K562 (cell line): Measurements from ENCODE around the gene TTC16. TPM values are rescaled to one million over a fixed set of nuclear protein-coding genes. Genes with fewer than 3 reads are reported as not detected.
A peak's percentile ranks its signal among the peaks of the same experiment; 100 is the strongest.

Experiments used
- CEBPG ChIP-seq, 3 experiments: fragments of 200-800 bp in 1 of 3; sonication (Bioruptor generic) in 1 of 3; sonication (generic) in 1 of 3; formaldehyde crosslinking in 1 of 3; IDR thresholded peaks in 2 of 3; conservative IDR thresholded peaks in 1 of 3; 2 replicates each; pipeline versions ENCODE4 v1.6.1 to v1.8.0; 2016 to 2022; ENCODE audit warnings: missing compliant biosample characterization in 2 of 3, missing genetic modification characterization in 2 of 3, mild to moderate bottlenecking in 1 of 3, missing genetic modification reagents in 1 of 3
- CTBP1 ChIP-seq: fragments of 450-650 bp; IDR thresholded peaks from 2 replicates; pipeline ENCODE4 v1.6.1; 2016; ENCODE audit warnings: borderline replicate concordance
- E4F1 ChIP-seq: fragments of 250-450 bp; sonication (Bioruptor Pico); IDR thresholded peaks from 2 replicates; pipeline ENCODE4 v1.5.0; 2021; ENCODE audit warnings: mild to moderate bottlenecking, borderline replicate concordance
- FUS ChIP-seq: fragments of 200-400 bp; formaldehyde crosslinking; optimal IDR thresholded peaks from 2 replicates; pipeline ENCODE3; 2017; ENCODE audit warnings: low read depth, low read length
- HDAC8 ChIP-seq: fragments of 450-650 bp; IDR thresholded peaks from 2 replicates; pipeline ENCODE4 v1.6.1; 2016; ENCODE audit warnings: mild to moderate bottlenecking, missing genetic modification characterization, moderate library complexity, missing compliant biosample characterization
- KAT7 ChIP-seq: sonication (generic); formaldehyde crosslinking; IDR thresholded peaks from 2 replicates; pipeline ENCODE4 v1.8.0; 2022; ENCODE audit warnings: missing genetic modification reagents, mild to moderate bottlenecking, borderline replicate concordance
- NFRKB ChIP-seq: fragments of 450-650 bp; IDR thresholded peaks from 2 replicates; pipeline ENCODE4 v1.6.1; 2016; ENCODE audit warnings: low read depth
- NR2C2 ChIP-seq, 2 experiments: fragments of 200-800 bp in 1 of 2; sonication (Bioruptor generic) in 1 of 2; sonication (generic) in 1 of 2; formaldehyde crosslinking in 1 of 2; IDR thresholded peaks; 2 replicates each; pipeline versions ENCODE4 v1.6.1 to v1.8.0; 2016 to 2022; ENCODE audit warnings: mild to moderate bottlenecking in 1 of 2, missing compliant biosample characterization in 1 of 2, missing genetic modification characterization in 1 of 2, missing genetic modification reagents in 1 of 2
- POLR3G ChIP-seq: IDR thresholded peaks from 2 replicates; pipeline ENCODE4 v1.6.1; 2011; ENCODE audit not compliant: insufficient read length, insufficient replicate concordance; ENCODE audit errors: extremely low read depth
- RERE ChIP-seq: sonication (generic); formaldehyde crosslinking; IDR thresholded peaks from 2 replicates; pipeline ENCODE4 v1.8.0; 2023; ENCODE audit warnings: missing genetic modification reagents, mild to moderate bottlenecking, borderline replicate concordance
- STAT5A ChIP-seq: IDR thresholded peaks from 2 replicates; pipeline ENCODE4 v1.6.1; 2012; ENCODE audit warnings: low read length, inconsistent platforms, borderline replicate concordance
- TFE3 ChIP-seq: fragments of 450-650 bp; formaldehyde crosslinking; IDR thresholded peaks from 2 replicates; pipeline ENCODE4 v1.4.0; 2020; ENCODE audit warnings: mild to moderate bottlenecking, mixed read lengths
- XRCC3 ChIP-seq: fragments of 450-650 bp; IDR thresholded peaks from 2 replicates; pipeline ENCODE4 v1.6.1; 2017; ENCODE audit warnings: mild to moderate bottlenecking, moderate library complexity
- ZNF217 ChIP-seq: sonication (generic); formaldehyde crosslinking; IDR thresholded peaks from 2 replicates; pipeline ENCODE4 v1.8.0; 2022; ENCODE audit warnings: mild to moderate bottlenecking, missing genetic modification reagents
- ZNF280B ChIP-seq: fragments of 250-450 bp; sonication (Bioruptor Pico); IDR thresholded peaks from 2 replicates; pipeline ENCODE4 v1.5.1; 2021; ENCODE audit warnings: mild to moderate bottlenecking
- ZNF57 ChIP-seq: fragments of 450-650 bp; formaldehyde crosslinking; IDR thresholded peaks from 2 replicates; pipeline ENCODE4 v1.4.0; 2020; ENCODE audit warnings: mild to moderate bottlenecking, moderate library complexity
- polyA plus RNA-seq, 8 experiments: library from polyadenylated mRNA; depleted of rRNA in 4 of 8; stranded (reverse) in 5 of 8; unstranded in 3 of 8; fragments of >200 nt; fragmentation: Nextera tagmentation in 2 of 8; fragmentation: Illumina TruSeq in 1 of 8; extraction: Ambion mirVana in 2 of 8; extraction: Trizol in 1 of 8; gene quantifications; 2 replicates each; pipeline versions ENCODE4 v1.2.1 to v1.2.3, GENCODE V29; 2011 to 2014; ENCODE audit warnings: inconsistent platforms in 1 of 8, missing spikeins in 1 of 8
- total RNA-seq, 7 experiments: library from RNA; depleted of rRNA in 6 of 7; stranded (reverse); fragments of >200 nt in 6 of 7; fragmentation: Illumina TruSeq in 2 of 7; extraction: Trizol in 2 of 7; gene quantifications; 2 replicates each; pipeline versions ENCODE4 v1.2.1 to v1.2.3, GENCODE V29; 2011 to 2021; ENCODE audit warnings: low replicate concordance in 1 of 7

TTC16 gene
- total and polyA plus RNA-seq, 9 of the 15 experiments (the other 6 are each of a cell fraction or from before 2014, with no cell fraction given), result 0.11 TPM; not detected in 8

- TF ChIP-seq POLR3G (no peak), ZNF57 (CRISPR knock-in tag) (no peak), CEBPG (CRISPR knock-in tag; IDR thresholded peaks at IDR 0.05) (no peak), CEBPG (tag; conservative IDR thresholded peaks at IDR 0.05 in 1 of 2, IDR thresholded peaks at IDR 0.05 in 1 of 2) (no peak), NFRKB (no peak), HDAC8 (no peak), E4F1 (CRISPR knock-in tag) (no peak), TFE3 (CRISPR knock-in tag) (no peak), CTBP1 (peak; percentile 62), STAT5A (no peak), XRCC3 (no peak), ZNF217 (CRISPR knock-in tag) (no peak), FUS (no peak), KAT7 (CRISPR knock-in tag) (no peak), ZNF280B (CRISPR knock-in tag) (no peak), RERE (CRISPR knock-in tag) (no peak), NR2C2 (CRISPR knock-in tag; IDR thresholded peaks at IDR 0.05) (no peak), NR2C2 (tag; IDR thresholded peaks at IDR 0.05) (peak; percentile 48; the same call in 1 of the 2 replicates)
Observed at GRCh38 chr9:127770905-127771569, 55.2 kb downstream of the TTC16 start (continued).
